Measurements from ENCODE around the gene PTPRCAP.

- TF ChIP-seq CTCF (IDR thresholded peaks at IDR 0.05) (no peak), EZH2 (IDR thresholded peaks at IDR 0.05; ENCODE audit: borderline replicate concordance, insufficient read depth, low read depth, low read length, poor library complexity, severe bottlenecking) (no peak)
Observed at GRCh38 chr11:67439321-67440228, 2.1 kb upstream of the PTPRCAP start.
